HG02870 (cell line): ENCODE results near the gene ADD3.
A peak's percentile ranks its signal among the peaks of the same experiment; 100 is the strongest.

Experiments used
- ATAC-seq: cut with Tn5 transposase; IDR thresholded peaks from one replicate; pipeline ENCODE4 v1.9.1; 2021; ENCODE audit warnings: mild to moderate bottlenecking, moderate library complexity; ENCODE audit not compliant: unreplicated experiment

The ADD3 gene

DNA sequence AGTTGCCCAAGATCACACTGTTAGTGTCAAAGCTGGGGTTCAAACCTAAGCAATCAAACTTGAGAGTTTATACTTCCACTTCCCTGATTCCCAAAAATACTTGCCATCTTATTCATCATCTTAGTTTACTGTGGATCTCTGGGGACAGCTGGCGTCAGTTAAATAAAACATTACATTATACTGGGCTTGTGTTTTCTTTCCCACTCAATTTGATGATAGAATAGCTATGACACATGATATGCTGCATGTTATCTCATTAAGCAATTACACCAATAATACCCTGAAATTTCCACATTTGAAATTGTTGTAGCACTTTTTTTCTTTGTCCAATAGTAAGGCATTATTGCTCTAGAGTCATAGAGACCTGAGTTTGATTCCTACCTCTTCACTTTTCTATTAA is 136.7 kb downstream of the ADD3 start:
- ATAC-seq = no peak

DNA sequence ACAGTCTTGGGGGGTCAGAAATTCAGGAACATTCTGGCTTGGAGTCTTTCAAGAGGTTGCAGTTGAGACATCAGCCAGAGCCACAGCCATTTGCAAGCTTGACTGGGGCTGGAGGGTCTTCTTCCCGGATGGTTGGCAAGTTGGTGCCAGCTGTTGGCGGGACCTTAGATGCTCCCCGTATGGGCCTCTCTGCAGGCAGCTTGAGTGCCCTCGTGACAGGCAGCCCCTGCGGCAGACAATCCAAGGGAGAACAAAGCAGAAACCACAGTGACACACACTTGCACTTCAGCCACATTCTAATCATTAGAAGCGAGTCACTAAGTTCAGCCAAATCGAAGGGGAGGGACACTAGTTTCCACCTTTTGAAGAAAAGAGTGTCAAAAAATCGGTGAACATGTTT is 140.2 kb downstream of the ADD3 start:
- ATAC-seq = no peak

DNA sequence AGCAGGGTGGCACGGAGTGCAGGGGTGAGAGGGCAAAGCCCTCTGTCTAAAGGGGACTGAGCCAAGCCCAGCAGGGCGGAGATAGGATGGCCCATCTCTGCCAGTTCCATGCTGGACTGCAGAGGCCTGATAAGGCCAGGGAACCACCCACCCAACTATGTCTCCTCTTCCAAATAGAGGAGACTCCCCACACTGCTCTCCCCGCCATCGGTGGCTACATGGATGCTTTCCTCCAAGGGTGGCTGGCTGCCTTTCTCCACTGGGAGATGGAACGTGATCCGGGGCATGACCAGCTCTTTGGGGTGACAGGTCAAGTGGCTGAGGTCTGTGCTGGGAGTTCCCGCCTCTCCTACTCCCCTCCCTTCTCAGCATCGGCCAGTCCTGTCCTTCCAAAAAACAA is 141.5 kb downstream of the ADD3 start:
- no peak for ATAC-seq

DNA sequence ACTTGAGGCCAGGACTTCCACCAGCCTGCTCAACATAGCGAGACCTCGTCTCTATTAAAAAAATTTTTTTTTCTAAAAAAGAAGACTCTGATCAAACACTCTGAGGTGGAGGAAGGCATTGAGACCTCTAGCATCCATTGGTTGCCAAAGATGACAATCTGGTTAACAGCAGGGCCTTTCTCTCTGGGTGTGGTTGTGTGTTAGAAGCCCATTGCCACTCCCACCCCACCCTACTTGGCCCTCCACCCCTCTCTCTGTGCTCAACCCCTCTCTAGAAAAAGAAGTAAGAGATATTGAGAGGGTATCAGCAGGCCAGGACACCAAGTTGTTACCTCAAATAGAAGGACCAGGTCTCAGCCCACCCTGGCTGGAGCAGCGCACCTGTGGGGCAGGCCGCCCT is 142.3 kb downstream of the ADD3 start:
- ATAC-seq = no peak

DNA sequence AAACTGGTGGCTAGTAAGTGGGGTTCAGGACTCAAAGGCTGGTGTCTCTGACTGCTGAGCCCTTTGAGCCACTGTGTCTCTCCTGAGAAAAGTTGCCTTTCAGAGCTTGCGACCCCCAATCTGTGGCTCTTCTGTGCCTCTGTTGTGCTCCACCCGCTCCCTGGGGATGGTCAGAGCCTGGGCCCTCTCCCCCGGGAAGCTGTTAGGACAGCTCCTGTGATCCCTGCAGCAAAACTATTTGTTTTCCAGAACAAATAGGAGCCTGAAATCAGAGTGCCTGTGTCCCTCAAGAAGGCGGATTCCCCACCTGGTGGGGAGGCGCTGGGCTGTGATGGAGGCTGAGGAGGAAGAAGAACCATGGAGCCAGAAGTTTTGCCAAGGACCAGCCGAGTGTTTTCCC is 143.2 kb downstream of the ADD3 start:
- no peak for ATAC-seq

DNA sequence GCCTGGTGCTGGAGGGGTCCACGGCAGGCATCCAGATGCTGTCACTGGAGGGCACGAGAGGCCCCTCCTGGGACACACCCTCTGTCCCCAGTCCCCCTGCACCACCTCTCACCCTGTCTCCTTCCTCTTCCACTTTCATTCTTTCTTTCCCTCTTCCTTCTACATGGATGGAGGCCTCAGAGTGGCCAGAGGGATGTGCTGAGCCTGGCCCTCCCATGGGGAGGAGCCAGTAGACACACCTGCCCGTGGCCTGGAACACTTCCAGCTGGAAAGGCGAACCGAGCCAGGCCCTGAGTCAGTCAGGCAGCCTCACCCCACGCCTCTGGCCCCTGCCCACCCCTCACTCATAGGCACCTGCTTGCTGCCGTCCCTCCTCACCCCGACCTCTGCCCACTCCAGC is 143.7 kb downstream of the ADD3 start:
- ATAC-seq = no peak

DNA sequence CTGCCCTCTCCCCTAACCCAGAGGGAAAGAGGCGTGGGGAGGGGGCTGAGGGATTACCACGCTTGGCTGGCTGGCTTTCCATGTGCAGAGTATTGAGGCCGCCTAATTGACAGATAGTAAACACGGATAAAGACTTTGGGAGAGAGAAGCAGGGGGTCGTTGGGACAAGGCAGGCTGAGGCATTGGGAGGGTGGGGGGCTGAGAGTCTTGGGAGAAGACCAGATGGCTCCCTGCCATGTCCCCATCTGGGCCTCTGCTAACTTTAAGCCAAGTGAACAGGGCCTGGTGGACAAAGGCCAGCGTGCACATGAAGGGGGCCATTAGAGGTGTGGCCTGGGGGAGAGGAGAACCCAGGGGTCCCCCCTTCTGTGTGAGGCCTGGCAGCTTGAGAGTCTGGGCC is 144.2 kb downstream of the ADD3 start:
- ATAC-seq = no peak

DNA sequence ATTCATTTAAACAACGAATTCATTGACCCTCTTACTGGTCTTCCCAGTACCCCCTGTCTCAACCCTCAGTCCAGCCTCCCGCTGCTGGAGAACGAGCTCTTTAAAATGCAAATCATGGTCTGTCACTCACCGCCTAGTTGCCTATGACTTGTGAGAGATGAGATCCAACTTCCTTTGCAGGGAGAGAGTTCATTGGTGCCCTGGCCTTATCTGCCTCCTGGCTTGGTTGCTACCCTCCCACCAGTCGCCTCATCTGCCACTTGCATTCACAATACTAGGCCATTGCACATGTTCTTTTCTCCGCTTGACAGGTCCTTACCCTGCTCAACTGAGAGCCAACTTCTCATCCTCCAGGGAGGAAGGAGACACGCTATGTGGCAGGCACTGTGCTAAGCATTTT is 145.6 kb downstream of the ADD3 start:
- ATAC-seq = no peak

DNA sequence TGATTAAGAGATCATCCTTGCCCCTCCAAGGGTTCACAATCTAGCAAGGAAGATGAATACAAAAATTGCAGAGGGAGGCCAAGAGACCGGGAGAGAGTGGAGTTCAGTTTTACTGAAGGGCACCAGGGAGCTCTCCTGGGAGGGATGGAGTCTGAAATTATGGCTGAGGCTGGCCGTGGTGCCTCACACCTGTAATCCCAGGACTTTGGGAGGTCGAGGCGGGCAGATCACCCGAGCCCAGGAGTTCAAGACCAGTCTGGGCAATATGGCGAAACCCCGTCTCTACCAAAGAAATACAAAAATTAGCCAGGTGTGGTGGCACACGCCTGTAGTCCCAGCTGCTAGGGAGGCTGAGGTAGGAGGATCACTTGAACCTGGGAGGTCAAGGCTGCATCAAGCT is 148.3 kb downstream of the ADD3 start:
- ATAC-seq = no peak

DNA sequence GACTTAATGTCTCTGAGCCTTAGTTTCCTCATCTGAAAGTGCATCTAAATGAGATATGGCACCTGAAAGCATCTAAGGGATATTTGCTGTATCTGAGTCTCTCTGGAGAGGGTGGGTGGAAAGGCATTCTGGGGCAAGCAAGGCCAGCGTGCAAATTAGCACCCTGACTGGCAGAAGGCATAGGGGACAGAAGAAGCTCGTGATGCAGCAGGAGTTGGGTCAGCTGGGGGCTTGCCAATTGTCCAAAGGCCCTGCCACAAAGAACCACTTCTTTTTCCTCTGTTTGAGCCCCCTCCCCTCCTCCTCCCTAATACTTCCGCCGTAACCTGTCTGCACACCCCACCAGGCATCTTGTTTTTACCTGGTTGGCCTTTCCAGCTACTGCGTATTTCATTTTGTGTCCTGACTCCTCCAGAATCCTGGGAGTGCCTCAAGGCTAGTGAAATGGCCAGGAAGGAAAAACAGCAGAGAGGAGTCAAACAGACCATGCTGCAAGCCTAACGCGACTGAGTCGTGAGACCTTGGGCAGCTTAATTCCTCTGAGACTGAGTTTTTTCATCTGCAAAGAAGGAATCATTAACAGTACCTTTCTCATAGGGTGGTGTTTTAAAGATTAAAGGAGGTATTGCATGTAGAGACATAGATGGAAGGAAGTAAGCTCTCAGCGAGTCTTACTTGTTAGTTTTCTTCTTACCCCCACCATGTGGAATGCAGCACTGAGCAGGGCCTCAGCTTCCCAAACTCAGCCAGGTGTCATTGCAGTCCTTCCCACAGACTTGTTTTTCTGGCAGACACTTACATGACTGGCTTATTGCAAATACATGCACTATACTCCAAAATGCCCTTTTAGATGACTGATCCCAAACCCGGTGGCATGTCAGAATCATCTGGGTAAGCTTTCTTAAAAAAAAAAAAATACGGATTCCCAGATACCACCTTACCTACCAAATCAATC is 150.5 kb downstream of the ADD3 start:
- ATAC-seq = no peak

DNA sequence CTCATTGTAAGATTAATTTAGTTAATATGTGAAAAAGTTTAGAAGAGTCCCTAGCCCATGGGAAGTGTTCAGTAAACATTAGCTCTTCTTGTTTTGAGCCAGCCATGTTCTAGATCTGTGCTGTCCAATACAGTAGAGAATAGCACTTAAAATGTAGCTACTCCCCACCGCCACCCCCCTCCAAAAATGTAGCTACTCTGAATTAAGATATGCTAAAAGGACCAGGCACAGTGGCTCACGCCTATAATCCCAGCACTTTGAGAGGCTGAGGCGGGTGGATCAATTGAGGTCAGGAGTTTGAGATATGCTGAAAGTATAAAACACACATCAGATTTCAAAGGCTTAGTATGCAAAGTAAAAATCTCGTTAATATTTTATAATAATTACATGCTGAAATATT is 152.3 kb downstream of the ADD3 start:
- ATAC-seq = no peak

DNA sequence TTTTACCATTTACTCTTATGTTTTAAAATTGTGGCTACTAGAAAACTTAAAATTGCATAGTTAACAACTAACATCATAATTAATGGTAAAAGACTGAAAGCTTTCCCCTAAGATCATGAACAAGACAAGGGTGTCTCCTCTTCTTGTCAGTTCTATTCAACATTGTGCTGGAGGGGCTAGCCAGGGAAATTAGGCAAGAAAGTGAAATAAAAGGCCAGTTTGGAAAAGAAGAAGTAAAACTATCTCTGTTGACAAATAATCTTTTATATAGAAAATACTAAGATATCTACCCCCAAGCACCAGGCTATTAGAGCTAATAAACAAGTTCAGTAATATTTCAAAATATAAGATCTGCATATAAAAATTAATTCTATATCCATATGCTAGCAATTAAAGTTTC is 152.7 kb downstream of the ADD3 start:
- no peak for ATAC-seq

DNA sequence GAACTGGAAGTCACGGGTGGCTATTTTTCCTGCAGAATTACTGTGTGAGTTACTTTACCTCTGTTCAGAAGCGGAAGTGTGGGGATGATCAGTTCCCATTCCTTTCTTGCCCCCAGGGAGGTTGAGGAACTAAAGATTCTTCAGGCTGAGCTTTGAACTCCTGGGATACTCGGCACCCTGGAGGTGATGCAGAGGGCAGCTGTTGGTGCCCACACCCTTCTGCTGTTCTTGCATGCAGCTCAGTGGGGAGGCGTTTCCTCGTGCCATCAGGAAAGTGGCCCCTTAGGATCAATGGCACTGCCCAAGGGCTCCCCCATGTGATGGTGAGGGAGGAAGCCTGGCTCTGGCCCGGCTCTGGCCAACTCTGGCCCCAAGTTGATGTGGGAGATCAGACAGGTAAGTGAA is 155.0 kb downstream of the ADD3 start:
- no peak for ATAC-seq

DNA sequence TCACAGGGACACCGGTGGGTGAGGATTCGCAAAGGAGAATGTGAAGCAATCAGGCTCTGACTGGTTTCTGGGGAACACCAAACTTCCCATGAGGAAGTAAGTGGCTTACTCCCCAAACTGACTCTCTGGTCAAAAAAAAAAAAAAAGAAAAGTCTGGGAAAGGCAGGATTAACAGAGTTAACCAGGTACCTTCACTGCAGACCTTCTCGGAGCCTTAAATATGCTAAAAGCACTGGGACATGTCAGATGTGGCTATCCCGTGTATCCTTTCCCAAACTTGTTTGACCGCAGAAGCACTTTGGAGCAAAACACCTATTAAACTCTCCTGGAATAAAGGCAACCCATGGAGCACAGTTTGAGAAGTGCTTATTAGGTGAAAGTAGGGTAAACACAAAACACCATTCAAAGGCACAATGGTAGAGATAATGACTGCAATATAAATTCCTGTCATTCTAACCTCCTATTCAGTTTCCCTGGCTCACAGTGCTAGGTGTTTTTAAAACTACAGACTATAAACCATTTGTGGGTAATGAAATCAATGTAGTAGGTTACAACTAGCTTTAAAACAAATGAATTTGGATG is 155.5 kb downstream of the ADD3 start:
- no peak for ATAC-seq

DNA sequence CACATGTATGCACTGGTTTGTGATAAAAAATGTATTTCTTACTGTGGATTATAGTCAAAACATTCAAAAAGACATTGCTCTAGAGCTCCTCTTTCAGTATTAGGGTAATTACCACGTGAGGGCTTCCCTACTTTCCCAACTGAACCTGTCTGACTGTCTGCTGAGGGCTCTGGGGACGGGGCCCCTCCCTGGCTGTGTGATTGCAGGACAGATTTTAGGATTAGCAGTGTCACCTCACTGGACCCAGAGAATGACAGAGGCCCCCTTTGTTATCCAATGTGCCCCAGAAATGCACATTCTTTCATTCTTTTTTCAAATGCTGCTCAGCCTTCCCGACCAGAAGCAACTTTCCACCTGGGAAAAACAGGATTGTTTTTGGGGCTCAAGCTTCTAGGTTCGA is 156.1 kb downstream of the ADD3 start:
- no peak for ATAC-seq

DNA sequence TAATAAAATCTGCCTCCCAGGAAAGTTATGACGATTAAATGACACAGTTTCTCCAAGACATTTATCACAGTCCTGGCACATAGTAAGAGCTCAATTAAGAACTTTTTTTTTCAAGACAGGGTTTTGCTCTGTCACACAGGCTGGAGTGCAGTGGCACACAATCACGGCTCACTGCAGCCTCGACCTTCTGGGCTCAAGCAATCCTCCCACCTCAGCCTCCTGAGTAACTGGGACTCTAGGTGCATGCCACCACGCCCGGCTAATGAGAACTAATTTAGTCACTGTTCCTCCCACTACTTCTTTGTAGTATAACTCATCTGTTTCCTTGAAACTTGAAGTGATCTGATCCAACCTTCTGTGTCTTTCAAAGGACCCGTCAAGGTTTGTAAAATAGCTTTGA is 157.5 kb downstream of the ADD3 start:
- ATAC-seq = no peak

DNA sequence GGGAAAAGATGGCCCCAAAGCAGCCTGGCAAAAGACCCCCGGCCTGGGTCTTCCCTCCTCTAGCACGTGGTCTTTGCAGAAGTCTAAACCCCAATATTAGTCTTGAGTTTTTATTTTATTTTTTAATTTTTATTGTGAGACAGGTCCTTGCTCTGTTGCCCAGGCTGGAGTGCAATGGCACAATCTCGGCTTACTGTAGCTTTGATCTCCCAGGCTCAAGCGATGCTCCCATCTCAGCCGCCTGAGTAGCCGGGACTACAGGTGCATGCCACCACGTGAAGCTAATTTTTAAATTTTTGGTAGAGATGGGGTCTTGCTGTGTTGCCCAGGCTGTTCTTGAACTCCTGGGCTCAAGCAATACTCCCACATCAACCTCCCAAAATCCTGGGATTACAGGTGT is 159.4 kb downstream of the ADD3 start:
- ATAC-seq = no peak

DNA sequence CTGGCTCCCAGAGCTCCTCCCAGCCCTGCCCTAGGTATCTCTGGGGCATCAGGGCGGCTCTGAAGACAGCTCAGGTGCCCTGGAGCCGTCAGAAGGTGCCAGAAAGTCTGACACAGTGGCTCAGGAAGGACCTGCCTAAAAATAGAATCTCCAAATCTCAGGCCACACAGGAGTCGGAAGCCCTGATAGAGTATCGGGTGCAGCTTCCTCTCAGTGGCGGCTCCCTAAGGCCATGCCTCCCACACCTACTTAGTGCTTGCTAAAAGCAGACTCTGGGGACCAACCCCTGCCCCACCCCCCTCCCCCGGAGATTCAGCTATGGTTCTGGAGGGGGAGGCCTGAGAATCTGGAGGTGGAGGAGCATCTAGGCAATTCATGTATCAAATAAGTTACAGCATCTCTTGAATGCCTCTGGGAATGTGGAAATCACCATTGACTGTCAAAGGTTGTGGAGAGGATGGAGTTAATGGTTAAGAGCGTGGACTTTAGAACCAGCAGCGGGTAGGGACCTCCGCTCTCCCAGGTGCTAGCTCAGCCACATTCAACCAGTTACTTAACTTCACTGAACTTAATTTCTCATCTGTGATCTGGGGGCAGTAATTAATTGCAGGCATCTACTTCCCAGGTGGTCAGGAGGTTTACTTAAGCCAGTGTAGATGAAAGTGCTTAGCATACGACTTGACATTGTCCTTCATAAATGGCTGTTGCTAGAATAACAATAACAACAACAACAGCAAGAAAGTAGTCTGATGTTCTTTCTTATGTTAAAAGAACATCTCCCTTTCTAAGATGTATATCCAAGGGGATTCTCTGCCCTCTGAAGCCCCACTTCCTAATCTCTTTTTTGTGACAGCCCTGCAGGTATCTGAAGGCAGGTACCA is 161.1 kb downstream of the ADD3 start:
- ATAC-seq = peak; percentile 48

DNA sequence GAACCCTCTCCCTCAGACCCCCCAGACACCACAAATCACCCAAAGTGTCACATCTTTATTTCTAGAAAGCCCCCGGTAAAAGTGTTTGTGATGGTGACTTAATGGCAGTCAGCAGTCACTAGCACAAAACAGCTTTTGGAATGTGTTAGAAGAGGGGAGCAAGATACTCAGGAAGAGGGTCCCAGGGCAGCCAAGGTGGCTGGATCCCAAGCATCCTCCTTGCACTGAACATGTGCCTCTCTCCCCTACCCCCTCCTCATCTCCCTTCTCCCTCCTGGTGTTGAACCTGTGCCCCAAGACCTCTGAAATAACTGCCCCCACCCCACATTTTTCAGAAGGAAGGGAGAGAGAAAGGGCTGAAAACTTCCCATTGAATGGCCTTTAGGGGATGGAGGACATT is 161.8 kb downstream of the ADD3 start:
- no peak for ATAC-seq

DNA sequence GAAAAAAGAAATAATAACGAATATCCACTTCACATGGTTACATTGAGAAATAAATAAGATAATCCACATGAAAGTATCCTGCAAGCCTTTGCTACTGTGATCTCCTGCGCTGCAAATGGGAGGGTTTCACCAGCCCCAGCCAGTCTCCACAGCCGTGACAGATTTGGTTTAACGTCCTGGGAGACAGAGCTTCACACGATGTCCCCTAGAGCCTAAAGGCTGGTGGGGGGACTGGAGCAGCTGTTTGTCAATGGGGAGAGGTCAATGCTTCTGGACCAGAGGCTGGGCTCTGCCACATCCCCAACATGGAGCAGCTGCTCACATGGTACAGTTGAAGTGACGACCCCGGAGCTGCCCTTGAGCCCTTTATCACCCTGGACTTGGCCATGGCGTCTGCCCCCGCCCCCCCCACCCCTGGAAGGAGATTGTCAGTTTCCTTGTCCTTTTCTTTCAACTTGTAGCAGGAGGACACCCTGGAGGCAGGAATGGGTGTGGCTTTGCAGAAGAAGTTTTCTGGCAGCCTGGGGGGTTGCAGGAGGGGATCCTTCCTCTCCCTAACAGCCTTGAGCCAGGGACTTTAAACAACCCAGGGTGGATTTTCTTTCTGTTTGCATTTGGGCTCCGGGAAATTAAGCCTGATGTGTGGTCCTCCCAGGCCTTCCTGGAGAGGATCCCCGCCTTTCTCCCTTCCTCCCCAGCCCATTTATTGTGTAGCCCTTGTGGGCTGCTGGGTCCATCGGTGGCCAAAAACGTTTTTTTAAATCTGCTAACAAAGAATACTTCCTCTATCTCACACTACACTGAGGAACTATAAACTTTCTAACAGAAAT is 162.6 kb downstream of the ADD3 start:
- no peak for ATAC-seq

DNA sequence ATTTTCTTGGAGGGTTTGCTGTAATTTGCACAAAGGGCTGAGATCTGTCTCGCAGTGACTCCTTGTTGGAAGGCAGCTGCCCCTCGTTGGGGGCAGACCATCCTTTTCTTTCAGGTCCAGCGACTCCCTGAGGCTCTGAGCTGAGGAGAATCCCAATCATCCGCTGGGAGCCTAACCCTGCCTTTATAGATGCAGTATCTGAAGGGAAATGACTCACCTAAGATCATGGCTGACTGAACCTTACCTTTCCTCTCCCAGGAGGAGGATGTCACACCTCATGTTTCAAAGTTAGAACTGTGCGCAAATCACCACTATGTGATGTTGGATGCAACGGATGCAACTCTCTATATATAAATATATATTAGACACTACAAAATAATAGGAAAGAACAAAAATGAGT is 163.2 kb downstream of the ADD3 start:
- no peak for ATAC-seq
